ENCODE measurements around the gene RHOXF1.
"Not testable (repeated sequence)": the region's sequence is repeated elsewhere in the genome, so short reads cannot be mapped to it uniquely, and the experiment has no call there.

Gene RHOXF1

GRCh38 chrX:120066169-120066568 is 49.5 kb downstream of the RHOXF1 start:
- H3F3A ChIP-seq (ENCODE audit: control insufficient read depth, insufficient read depth); H3K4me3 ChIP-seq (ENCODE audit: low read length); H3K79me2 ChIP-seq (ENCODE audit: control insufficient read depth, low read length); H3K4me2 ChIP-seq (ENCODE audit: low read length); H3K9me2 ChIP-seq (replicated peaks; ENCODE audit: control insufficient read depth, low read length); H3K27ac ChIP-seq (ENCODE audit: low read depth, low read length); H3K36me3 ChIP-seq (ENCODE audit: control insufficient read depth, low read length); H3K9me3 ChIP-seq (ENCODE audit: control insufficient read depth, insufficient read depth, low read length); H3K4me1 ChIP-seq (ENCODE audit: control insufficient read depth, low read length); H4K20me1 ChIP-seq (ENCODE audit: control insufficient read depth, insufficient read depth, low read depth, low read length); H3K27me3 ChIP-seq (ENCODE audit: control insufficient read depth, low read length): not testable (repeated sequence)

Measured in DOHH2 (cell line).